ENCODE data around the gene ARSJ.
"Not testable (repeated sequence)": the region's sequence is repeated elsewhere in the genome, so short reads cannot be mapped to it uniquely, and the experiment has no call there.

Gene ARSJ

DNA sequence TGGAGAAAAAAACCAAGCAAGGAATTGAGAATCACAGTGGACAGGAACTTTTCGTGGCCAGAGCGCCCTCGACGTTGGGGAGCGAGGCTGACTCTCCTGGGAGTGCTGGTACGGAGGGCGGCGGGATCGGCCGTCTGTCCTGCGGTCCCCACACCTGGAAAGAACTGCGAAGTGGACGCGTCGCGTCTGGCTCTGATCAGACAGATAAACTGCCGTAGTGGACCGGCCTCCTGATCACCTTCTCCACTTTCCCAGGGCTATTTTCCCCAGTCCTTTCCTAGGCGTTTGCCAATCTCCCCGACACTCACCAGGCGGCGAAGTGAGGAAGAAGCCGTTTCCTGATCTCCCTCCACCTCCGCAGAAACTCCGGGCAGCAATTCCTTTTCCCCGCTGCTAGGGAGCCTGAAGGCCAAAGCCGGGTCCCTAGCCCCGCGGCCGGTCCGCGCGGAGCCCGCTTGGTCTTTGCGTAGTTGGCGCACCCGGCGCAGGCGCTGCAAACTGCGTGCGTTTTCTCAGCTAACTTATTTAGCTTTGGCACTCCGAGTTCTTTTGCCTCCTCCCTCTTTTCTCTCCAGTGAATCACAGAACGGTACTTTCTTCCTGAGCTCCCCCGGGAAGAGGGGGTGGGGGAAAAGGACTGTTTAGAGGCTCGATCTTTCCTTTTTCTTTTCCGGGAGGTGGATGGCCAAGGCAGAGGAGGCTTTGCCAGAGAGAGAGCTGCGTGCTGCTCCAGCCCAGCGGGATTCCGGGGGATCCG is at the start of gene ARSJ:
Gene ARSJ, minus strand, starts transcription at position 500 of the 757 bp plus-strand sequence. CDS start 813 bp downstream, outside the sequence.
- no peak for DNase-seq (ENCODE audit: low read depth in 1 of 2, low spot score in 1 of 2)

- DNase-seq (ENCODE audit: low read depth in 1 of 2, low spot score in 1 of 2), result no peak
Observed at GRCh38 chr4:114028071-114028470, 48.6 kb upstream of the ARSJ start.

DNA sequence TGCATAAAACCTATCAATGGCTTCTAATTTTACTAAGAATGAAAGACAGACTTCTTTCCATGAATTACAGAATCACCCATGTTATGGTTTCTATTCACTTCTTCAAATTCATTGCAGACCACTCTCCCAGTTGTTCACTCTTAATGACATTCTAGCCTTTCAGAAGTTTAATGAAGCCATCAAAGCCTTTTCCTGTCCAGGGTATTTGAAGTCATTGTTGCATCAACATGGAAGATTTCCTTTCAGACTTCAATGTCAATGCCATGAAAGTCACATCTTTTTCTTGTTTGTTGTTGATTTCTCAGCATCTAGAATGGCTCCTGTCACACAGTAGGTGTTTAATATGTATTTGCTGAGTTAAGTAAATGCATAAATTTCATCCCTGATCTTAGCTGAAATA is 48.1 kb upstream of the ARSJ start:
- DNase-seq (ENCODE audit: low read depth in 1 of 2, low spot score in 1 of 2), result no peak

- DNase-seq (ENCODE audit: low read depth in 1 of 2, low spot score in 1 of 2), result no peak
Observed at GRCh38 chr4:114026447-114026846, 47.0 kb upstream of the ARSJ start.

DNA sequence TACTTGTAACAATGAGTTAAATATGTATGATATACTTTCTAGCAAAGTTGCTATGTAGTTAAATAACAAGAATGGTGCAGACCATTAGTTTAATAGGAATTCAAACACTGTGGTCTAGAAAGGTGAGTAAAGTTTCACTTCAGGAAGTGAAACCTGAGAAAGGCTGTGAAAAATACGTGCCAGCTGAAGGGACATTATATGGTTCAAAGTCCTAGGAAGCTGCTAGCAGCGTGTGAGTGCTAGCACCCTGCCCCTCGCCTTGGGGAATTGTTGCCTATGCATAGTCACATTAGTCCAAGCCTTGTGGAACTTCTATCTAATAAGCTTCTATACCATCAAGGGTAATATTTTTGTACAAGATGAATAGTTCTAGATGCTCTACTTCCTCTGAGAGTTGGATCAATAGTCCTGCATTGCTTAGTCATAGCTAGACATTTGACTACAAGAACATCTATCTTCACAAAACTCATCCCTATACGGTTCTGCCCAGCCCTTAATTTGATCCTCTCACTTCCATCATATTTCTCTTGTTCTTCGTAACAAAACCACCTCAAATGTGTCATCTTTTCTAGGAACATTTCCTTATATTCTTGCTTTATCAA is 45.8 kb upstream of the ARSJ start:
- no peak for DNase-seq (ENCODE audit: low read depth in 1 of 2, low spot score in 1 of 2)

GRCh38 chr4:114021451-114021850 is 42.0 kb upstream of the ARSJ start:
- DNase-seq (ENCODE audit: low read depth in 1 of 2, low spot score in 1 of 2), result no peak

- DNase-seq (ENCODE audit: low read depth in 1 of 2, low spot score in 1 of 2), result no peak
Observed at GRCh38 chr4:114019969-114020358, 40.5 kb upstream of the ARSJ start.

DNA sequence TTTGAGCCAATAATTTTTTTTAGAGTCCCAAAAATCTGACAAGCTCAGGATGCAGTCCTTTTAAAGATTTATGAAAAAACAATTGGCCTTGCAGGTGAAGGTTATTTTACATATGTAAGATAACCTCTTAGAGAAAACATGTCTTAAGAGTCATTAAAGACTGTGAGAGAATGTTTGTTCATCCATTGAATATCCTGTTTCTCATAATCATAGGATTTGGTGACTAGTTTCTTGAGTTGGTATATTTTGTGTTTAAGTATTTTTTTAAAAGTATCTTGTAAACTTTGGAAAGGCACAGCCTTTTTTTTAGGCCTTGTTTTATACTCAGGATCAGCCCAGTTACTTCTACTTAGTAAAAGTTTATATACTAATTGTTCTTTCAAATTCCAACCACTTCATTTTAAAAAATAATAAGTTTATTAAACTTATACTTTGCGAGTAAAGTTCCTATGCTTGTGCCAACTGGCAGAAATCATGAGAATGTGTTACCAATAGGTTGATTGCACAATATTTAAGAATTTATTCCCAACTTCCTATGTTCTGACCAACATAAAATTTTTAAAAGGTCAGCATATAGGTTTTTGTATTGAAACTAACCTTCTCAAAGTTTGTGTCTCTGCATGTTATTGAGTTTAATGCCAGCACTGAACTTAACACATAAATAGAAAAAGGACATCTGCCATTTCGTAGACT is 40.0 kb upstream of the ARSJ start:
- DNase-seq (ENCODE audit: low read depth in 1 of 2, low spot score in 1 of 2), result no peak

GRCh38 chr4:114017120-114017917 is 37.9 kb upstream of the ARSJ start:
- DNase-seq (ENCODE audit: low read depth in 1 of 2, low spot score in 1 of 2), result no peak

GRCh38 chr4:114015444-114015899 is 36.0 kb upstream of the ARSJ start:
- DNase-seq (ENCODE audit: low read depth in 1 of 2, low spot score in 1 of 2), result no peak

DNA sequence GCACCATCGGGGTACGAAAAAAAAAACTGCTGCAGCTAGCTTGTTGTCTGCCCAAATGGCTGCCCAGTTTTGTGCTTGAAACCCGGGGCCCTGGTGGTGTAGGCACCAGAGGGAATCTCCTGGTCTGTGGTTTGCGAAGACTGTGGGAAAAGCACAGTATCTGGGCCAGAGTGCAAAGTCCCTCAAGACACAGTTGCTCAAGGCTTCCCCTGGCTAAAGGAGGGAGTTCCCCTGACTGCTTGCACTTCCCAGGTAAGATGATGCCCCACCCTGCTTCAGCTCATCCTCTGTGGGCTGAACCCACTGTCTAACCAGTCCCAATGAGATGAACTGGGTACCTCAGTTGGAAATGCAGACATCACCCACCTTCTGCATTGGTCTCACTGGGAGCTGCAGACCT is 33.8 kb upstream of the ARSJ start:
- not testable (repeated sequence) for DNase-seq (ENCODE audit: low read depth in 1 of 2, low spot score in 1 of 2)

DNA sequence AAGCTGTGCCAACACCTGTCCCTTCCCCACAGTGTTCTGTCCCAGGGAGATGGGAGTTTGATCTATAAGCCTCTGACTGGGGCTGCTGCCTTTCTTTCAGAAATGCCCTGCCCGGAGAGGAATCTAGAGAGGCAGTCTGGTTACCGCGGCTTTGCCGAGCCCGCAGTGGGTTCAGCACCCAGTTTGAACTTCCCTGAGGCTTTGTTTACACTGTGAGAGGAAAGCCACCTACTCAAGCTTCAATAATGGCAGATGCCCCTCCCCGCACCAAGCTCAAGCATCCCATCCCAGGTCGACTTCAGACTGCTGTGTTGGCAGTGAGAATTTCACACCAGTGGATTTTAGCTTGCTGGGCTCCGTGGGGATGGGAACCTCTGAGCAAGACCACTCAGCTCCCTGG is 33.3 kb upstream of the ARSJ start:
- DNase-seq (ENCODE audit: low read depth in 1 of 2, low spot score in 1 of 2), result no peak

DNA sequence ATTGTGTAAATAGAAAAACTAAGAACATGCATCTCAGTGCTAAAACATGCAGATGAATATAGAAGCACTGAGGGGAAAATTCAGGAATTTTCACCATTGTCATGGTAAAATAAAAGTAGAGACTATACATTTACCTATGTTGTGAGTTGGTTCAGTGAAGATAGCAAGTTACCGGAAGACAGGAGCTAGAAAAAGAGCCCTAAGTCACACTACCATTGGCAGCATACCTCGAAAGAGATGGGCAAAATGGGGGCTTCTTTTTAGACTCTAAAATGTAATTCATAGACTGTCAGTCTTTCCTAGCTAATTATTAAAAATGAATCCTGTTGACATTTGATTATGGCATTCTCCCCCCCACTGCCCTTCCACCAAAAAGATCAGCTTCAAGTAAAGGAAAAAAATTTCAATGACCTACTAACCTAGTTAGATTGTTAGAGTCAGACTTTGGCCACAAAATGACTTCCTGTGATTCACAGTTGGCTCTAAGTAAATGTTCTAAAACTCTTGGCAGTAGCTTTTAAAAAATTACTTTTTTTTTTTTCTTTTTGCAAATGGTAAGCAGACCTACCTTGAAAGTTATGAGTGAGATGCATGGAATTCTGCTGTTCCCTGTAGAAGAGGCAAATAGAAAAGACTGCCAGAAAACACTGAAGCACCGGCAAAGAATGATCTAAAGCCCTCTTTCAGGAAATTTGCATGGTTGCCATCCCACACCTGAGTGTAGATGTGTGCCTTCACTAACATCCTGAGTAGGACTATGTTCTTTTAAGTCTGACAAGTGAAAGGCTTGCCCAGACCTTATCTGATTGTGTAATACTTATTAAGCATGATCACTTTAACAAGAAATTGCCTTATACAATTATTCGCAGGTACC is 26.4 kb upstream of the ARSJ start:
- no peak for DNase-seq (ENCODE audit: low read depth in 1 of 2, low spot score in 1 of 2)

DNA sequence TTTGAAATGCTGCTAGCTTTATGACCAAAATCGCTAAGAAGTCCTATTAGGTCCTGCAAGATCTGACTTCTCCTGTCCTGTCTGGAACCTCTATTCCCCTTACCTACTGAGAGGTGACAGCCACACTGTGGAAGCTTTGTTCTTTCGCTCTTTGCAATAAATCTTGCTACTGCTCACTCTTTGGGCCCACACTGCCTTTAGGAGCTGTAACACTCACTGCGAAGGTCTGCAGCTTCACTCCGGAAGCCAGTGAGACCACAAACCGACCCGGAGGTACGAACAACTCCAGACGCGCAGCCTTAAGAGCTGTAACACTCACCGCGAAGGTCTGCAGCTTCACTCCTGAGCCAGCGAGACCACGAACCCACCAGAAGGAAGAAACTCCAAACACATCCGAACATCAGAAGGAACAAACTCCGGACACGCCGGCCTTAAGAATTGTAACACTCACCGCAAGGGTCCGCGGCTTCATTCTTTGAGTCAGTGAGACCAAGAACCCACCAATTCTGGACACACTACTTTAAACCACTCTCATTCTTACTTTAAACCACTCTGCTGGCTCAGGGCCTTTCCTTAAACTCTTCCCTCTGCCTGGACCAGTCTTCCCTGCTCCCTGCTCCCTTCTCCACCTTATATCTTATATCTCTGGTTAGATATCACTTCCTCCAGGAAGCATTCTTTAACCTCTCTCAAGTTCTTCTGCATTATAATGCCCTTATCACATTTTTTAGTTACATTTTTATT is 25.2 kb upstream of the ARSJ start:
- DNase-seq (ENCODE audit: low read depth in 1 of 2, low spot score in 1 of 2), result not testable (repeated sequence)

DNA sequence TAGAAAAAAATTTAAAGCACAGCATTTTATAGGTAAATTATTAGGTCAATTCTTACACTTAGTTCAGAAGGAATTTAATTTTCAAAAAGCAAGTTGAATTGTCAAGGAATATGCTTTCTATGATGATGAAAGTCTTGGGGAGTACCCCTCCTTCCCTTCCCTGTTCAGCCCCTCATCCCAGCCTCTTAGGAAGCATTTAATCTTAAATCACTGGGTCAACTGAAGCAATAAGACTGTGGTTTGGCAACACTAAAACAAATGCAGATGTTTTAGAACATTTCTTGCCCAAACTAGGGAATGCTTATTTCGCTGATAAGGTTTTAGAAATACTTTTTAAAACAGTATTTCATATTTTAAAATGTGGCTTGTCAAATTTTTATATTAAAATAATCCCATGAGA is 19.1 kb upstream of the ARSJ start:
- DNase-seq (ENCODE audit: low read depth in 1 of 2, low spot score in 1 of 2), result no peak

- no peak for DNase-seq (ENCODE audit: low read depth in 1 of 2, low spot score in 1 of 2)
Observed at GRCh38 chr4:113998079-113998478, 18.6 kb upstream of the ARSJ start.

DNA sequence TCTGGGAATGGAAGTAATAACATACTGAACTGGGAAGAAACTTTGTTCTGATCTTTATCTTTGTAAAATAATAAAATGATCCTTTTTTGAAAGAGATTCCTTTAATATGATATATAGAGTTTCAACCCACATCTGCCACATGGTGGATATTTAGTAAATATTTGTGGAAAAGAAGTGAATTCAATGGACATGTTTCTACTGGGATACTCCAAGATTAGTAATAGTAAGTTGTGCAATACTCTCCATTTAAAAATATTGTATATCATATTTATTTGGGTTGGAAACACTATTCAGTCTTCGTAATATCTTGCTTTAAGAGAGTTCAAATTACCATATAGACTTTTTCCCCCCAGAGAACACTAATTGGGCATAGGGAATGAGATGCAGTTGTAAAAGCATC is 17.8 kb upstream of the ARSJ start:
- no peak for DNase-seq (ENCODE audit: low read depth in 1 of 2, low spot score in 1 of 2)

GRCh38 chr4:113996599-113997177 is 17.2 kb upstream of the ARSJ start:
- DNase-seq (ENCODE audit: low read depth in 1 of 2, low spot score in 1 of 2), result no peak

- no peak for DNase-seq (ENCODE audit: low read depth in 1 of 2, low spot score in 1 of 2)
Observed at GRCh38 chr4:113993887-113994286, 14.4 kb upstream of the ARSJ start.
